H1 (cell line): Measurements from ENCODE around the gene DAP. TPM values are rescaled to one million over a fixed set of nuclear protein-coding genes. Genes with fewer than 3 reads are reported as not detected.

Experiments used
- ATF2 ChIP-seq: IDR thresholded peaks from 2 replicates; pipeline ENCODE4 v1.6.1; 2012; ENCODE audit warnings: low read length, inconsistent platforms
- CHD7 ChIP-seq: fragments of 300-600 bp; sonication (generic); IDR thresholded peaks from 2 replicates; pipeline ENCODE4 v1.7.1; 2012; ENCODE audit warnings: low read length, moderate library complexity, mild to moderate bottlenecking, inconsistent platforms; ENCODE audit not compliant: insufficient replicate concordance
- KDM1A ChIP-seq: fragments of 200-600, 300-600 bp; sonication (generic); IDR thresholded peaks from 2 replicates; pipeline ENCODE4 v1.7.1; 2016; ENCODE audit warnings: mild to moderate bottlenecking, low read length, borderline replicate concordance
- RXRA ChIP-seq: IDR thresholded peaks from 2 replicates; pipeline ENCODE4 v1.6.1; 2011; ENCODE audit warnings: low read depth, mild to moderate bottlenecking, low read length, moderate library complexity; ENCODE audit not compliant: insufficient read depth
- TAF7 ChIP-seq: optimal IDR thresholded peaks from 2 replicates; pipeline ENCODE3; 2011; ENCODE audit warnings: low read depth, mild to moderate bottlenecking, inconsistent platforms, low read length, moderate library complexity, borderline replicate concordance
- USF2 ChIP-seq: IDR thresholded peaks from 2 replicates; pipeline ENCODE4 v1.6.1; 2011; ENCODE audit warnings: low read length, improper control_type of control experiment
- polyA plus RNA-seq, 7 experiments: library from polyadenylated mRNA; depleted of rRNA in 3 of 7; stranded (reverse) in 5 of 7; unstranded in 2 of 7; fragments of >200 nt in 5 of 7; fragments of 200-250 nt in 2 of 7; gene quantifications; 1 replicate in 5 of 7; 2 replicates in 1 of 7; 4 replicates in 1 of 7; pipeline versions ENCODE4 v1.2.1 to v1.2.3, GENCODE V29; 2011 to 2013; ENCODE audit warnings: missing spikeins in 2 of 7, mixed read lengths in 2 of 7
- total RNA-seq: library from RNA; stranded (reverse); fragmentation: NEBNext Ultra II Directional; extraction: Animal tissue kit (Norgen Biotek cat#: 25700); gene quantifications from 2 replicates; pipeline ENCODE4 v1.2.1, GENCODE V29; 2021

Gene DAP
- total and polyA plus RNA-seq, 2 of the 8 experiments (the other 6 are each of a cell fraction or from before 2014, with no cell fraction given), result 26.2 to 44.4 TPM

GRCh38 chr5:10760096-10760920 lies 726 bp downstream of the DAP start (continued):
- TF ChIP-seq USF2 (no peak), CHD7 (no peak), TAF7 (peak; percentile 8), KDM1A (no peak), RXRA (no peak), ATF2 (no peak)
